ENCODE measurements around the gene HDAC7.

DNA sequence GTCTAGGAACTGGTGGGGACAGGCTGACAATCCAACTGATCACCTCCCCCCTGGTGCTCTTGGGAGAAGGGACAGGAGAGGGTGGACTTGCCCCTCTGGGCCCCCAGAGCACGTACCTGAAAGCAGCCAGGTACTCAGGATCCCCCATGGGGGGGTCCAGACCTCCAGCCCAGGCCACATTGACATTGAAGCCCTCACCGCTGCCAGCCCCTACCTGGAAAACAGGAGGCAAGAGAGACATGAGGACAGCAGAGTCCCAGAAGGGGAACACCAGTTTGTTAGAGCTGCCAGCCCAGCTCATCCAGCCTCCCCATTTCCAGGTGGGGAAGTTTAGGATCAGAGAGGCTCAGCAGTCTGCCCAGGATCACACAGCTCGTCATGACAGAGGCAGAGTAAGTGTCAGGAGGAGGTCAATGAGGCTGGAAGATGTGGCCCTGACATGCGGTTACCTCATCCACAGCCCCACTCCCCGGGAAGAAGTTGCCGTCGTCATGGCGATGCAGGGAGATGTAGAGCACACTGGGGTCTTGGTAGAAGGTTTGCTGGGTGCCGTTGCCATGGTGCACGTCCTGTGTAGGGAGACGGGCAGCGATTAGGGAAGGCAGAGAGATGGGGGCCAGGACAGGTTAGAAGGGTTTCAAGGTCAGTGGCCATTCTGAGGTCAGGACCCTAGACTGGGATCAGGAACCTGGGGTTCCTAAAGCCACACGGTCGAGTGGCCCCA is 31.9 kb downstream of the HDAC7 start:
- no peak for TF ChIP-seq POLR2A (IDR thresholded peaks at IDR 0.05; ENCODE audit: low read depth, low read length)
- no peak for TF ChIP-seq TAF1 (IDR thresholded peaks at IDR 0.05; ENCODE audit: borderline replicate concordance, low read depth, low read length)
- no peak for TF ChIP-seq POLR2AphosphoS5 (IDR thresholded peaks at IDR 0.05; ENCODE audit: low read depth, low read length)

Measured in GM12892 (cell line).